NCI-H526 treated with DMSO at 0.1 percent for 48 hours (cell line): Measurements from ENCODE around the gene ASTN1.

ENCODE experiments used
- DNase-seq: peaks from one replicate; lab custom pipeline; 2025; lab: John Stamatoyannopoulos, UW

Gene ASTN1

GRCh38 chr1:176926330-176927086 lies 238.0 kb downstream of the ASTN1 start:
- DNase-seq: no peak

DNA sequence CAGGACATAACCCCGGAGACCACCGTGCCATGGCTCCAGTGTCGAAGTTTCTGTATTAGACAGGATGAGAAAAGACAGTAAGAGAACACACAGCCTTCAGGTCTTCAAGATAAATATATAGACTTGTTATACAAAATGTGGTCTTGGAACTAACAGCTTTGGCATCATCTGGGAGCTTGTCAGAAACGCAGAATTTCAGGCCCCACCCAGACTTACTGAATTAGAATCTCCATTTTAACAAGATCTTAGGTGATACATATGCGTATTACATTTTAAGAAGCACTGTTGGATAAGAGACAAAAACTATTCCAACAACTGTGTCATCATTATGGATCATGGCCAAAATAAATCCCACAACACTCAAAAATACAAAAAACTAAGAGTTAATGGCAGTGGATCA lies 239.3 kb downstream of the ASTN1 start:
- no peak for DNase-seq

DNA sequence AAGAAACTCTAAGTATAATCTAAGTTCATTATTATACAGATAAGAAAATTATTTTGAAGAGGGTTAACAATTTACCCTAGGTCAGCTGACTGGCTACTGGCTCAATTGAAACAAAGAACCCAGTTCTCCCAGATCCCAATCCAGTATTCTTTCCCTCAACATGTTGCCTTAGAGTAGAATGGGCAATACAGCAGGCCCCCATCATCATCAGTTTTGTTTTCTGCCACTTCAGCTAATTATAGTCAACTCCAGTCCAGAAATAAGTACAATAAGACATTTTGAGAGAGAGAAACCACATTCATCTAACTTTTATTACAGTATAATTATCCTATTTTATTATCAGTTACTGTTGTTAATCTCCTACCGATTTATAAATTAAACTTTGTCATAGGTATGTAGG lies 241.2 kb downstream of the ASTN1 start:
- no peak for DNase-seq

DNA sequence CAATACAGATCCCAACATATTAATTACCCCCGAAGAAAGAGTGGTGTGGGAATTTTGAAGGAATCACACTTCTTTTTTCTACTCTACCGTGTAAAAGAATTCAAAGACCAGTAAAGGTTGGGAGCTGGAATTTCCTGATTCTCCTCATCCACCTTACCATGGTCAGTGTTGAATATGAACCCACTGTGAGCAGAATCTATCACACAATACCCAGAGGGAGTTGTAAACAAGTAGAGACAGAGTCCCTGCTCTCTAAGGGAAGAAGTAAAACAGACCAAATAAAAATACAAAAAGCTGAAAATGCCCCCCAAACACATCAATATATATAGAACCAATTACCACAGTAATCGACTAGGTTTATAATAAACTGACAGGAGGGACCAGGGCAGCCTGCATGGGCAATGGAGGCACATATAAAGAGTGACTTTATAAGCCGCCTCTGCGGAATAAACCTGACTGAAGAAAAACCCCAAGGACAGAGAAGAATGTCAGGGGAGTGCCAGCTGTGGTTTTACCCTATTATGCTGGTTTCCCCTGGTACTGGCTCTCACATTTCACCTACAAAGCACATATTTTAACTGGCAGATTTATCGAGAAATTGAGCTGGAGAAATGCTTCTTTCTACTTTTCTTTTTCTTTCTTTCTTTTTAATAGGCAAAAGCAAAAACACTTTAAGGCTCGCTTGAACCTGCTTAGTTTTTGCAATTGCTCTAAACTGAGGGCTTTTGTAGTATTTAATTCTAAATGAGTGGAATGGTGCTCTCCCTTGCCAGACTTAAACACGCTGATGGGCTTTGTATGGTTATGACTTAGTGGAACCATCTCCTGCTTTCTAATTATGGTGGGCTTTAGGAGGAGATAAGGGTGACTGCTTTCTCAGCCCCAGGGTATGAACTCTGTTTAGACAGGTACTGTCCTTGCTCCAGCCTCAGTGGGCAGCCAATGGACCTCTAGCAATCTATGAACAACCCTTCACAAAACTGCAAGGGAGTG lies 244.8 kb downstream of the ASTN1 start:
- no peak for DNase-seq

- no peak for DNase-seq
Observed at GRCh38 chr1:176905648-176906047, 258.9 kb downstream of the ASTN1 start.

- no peak for DNase-seq
Observed at GRCh38 chr1:176904057-176904751, 260.3 kb downstream of the ASTN1 start.

DNA sequence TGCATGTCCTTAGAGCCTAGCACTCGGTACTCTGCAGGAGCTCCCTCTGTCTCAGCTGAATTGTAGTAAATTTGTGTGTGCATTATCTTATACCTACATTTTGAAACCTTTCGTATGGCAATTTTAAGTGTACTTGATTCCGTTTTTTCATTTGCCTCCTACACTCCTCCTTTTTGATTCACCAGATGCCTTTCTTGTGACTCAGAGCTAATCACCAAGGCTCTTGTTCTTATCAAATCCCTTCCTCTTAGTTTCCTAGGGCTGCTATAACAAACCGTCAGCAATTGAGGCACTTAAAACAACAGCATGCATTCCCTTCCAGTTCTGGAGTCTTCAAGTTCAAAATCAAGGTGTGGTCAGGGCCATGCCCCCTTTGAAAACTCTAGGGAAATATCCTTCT lies 261.0 kb downstream of the ASTN1 start:
- no peak for DNase-seq

DNA sequence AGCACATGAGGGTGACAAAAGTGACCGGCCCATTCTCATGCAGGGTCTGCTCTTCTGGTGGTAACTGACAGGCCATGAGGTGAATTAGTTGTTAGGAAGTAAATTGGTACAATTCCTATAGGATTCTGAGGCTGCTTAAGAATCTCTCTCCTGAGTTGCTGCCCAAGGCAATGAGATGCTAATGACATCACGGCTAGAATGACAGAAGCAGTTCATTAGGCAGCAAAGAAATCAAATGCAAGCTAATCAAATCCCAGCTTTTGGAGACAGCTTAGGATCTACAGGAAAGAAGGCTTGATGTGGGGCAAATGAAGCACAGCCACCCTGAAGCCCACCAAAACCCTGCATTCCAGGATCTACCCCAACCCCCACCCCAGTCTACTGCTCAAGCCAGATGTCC lies 265.2 kb downstream of the ASTN1 start:
- DNase-seq: no peak

DNA sequence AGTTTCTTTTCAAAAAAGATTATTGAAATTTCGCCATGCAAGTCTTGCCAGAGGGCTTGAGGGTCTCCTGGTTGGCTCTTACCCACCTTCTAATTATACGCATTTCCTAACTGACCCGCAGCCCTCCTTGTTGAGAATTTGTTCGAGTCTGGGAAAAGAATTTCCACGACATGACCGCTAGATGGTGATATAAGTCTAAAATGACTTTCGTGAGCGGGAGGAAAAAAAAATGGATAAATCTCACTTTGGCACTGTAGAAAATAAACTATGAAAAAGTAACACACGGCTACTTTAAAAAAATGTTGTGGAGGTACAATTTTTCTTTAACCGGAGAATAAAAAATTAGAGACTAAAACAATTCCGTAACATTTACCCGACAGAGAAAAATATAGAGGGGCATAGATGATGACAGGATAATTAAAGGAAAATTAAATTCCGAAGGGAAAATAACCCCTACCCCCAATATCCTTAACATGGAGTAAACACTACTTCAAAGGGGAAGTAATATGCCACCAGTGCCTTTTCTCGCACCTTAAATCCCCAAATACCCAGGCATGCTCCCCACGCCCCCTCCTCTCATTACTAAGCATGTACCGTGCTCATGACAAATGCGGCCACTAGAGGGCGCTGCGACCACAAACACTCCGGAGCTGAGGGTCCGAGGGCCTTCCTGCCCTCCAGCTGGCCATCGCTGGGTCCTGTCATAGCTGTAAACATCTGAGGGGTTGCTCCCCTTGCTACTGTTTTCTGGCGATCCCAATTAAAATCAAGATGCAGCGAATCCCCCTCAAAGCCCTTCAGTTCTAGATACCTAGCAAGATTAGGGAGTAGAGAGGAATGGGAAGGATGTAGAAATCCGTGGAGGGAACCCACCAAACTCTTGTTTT lies 266.9 kb downstream of the ASTN1 start:
- DNase-seq: peak; percentile 82

DNA sequence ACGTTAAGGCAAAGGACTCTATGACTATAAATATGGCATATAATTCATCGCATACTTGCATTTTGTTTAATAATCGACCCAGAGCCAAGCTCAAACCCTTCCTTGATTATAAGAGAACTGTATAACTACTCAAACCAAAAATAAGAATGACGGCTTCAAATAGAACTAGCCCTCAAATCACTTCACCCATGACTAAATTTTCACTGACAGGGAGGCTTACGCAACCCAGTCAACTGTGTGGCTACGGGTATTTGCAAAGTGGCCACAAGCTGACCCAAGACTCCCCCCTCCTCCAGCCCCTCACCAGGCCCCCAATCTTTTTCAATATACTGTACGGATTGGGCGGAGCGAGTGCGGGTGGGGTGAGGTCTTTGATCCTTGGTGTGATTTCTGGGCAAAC lies 268.3 kb downstream of the ASTN1 start:
- no peak for DNase-seq

GRCh38 chr1:176894450-176894849 lies 270.1 kb downstream of the ASTN1 start:
- no peak for DNase-seq

GRCh38 chr1:176893625-176894352 lies 270.7 kb downstream of the ASTN1 start:
- no peak for DNase-seq

GRCh38 chr1:176888471-176889032 lies 276.0 kb downstream of the ASTN1 start:
- DNase-seq: no peak

GRCh38 chr1:176885751-176886150 lies 278.8 kb downstream of the ASTN1 start:
- no peak for DNase-seq

- no peak for DNase-seq
Observed at GRCh38 chr1:176885341-176885740, 279.2 kb downstream of the ASTN1 start.

DNA sequence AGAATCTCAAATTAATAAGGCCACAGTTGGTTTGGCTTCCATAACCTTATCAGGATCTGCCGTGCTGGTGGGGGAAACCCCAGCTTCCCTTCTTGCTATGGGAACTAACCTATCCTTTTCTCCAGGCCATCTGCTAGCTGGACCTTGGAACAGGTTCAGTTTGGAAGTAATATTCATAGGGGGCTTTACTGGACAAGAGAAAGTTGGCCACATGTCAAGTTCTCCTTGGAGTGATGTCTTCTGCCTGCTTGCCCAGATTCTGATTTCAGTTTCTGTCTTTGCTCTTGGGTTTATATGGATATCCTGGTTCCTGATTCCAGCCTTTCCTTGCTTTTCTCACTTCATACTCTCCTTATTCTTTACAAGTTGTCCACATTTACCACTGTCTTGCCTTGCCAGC lies 279.6 kb downstream of the ASTN1 start:
- DNase-seq: no peak

GRCh38 chr1:176884286-176884685 lies 280.2 kb downstream of the ASTN1 start:
- DNase-seq: no peak

DNA sequence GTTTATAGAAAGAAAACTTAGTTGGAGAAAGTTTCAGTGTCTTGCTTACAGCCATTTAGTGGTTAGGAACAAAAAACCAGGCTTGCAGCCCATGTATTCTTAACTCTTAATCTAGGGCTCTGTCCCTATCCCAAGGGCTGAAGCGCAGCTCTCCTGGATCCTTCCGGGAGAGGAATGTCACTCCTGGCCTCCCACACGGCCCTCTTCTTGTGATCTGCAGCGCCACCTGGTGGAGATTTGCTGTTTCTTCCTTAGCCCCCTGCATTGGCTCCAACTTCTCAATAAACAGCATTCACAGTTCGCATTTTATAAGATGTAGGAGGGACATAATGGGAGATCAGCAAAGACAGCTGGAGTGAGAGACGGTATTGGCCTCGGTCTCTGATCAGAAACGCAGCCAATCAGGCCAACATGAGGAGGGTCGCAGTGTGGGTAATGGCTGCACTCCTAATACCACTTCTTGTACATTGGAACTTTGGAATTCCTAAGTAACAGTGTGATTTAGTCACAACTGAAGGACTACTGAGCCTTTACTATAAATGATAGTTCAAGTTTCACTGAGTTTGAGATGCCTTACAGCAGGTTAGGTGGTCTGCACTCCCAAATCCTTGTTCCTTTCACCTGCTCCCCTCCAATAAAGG lies 283.4 kb downstream of the ASTN1 start:
- DNase-seq: peak; percentile 86

- no peak for DNase-seq
Observed at GRCh38 chr1:176879784-176880620, 284.5 kb downstream of the ASTN1 start.
